GM12878 (cell line): ENCODE measurements around the gene ZSWIM9. TPM values are rescaled to one million over a fixed set of nuclear protein-coding genes. Genes with fewer than 3 reads are reported as not detected.
A peak's percentile ranks its signal among the peaks of the same experiment; 100 is the strongest.

Experiments used
- BMI1 ChIP-seq: fragments of 450-650 bp; IDR thresholded peaks from 2 replicates; pipeline ENCODE4 v1.6.1; 2016; ENCODE audit warnings: mild to moderate bottlenecking, moderate library complexity, borderline replicate concordance
- CHD2 ChIP-seq: IDR thresholded peaks from 2 replicates; pipeline ENCODE4 v1.6.1; 2011; ENCODE audit warnings: low read depth, low read length, improper control_type of control experiment, borderline replicate concordance
- CREM ChIP-seq: IDR thresholded peaks from 2 replicates; pipeline ENCODE4 v1.6.1; 2014; ENCODE audit warnings: antibody characterized with exemption, low read depth
- EP300 ChIP-seq, 2 experiments: fragments of 150-350 bp in 1 of 2; IDR thresholded peaks; 2 replicates each; pipeline ENCODE4 v1.6.1; 2011 to 2012; ENCODE audit warnings: low read depth in 2 of 2, low read length in 2 of 2, borderline replicate concordance in 1 of 2, improper control_type of control experiment in 1 of 2, inconsistent platforms in 1 of 2; ENCODE audit not compliant: control insufficient read depth in 1 of 2
- FOS ChIP-seq: IDR thresholded peaks from 3 replicates; pipeline ENCODE4 v1.6.1; 2011; ENCODE audit warnings: borderline replicate concordance; ENCODE audit not compliant: insufficient read length; ENCODE audit errors: extremely low read depth
- NFIC ChIP-seq: IDR thresholded peaks from 2 replicates; pipeline ENCODE4 v1.6.1; 2012; ENCODE audit warnings: low read depth, mild to moderate bottlenecking, inconsistent platforms, low read length, moderate library complexity
- NFXL1 ChIP-seq: fragments of 450-650 bp; IDR thresholded peaks from 2 replicates; pipeline ENCODE4 v1.6.1; 2017; ENCODE audit warnings: antibody characterized with exemption, mild to moderate bottlenecking, borderline replicate concordance
- PAX8 ChIP-seq: fragments of 450-650 bp; IDR thresholded peaks from 2 replicates; pipeline ENCODE4 v1.6.1; 2017; ENCODE audit warnings: mild to moderate bottlenecking, moderate library complexity
- SREBF2 ChIP-seq: IDR thresholded peaks from 2 replicates; pipeline ENCODE4 v1.6.1; 2012; ENCODE audit warnings: mild to moderate bottlenecking, low read length
- polyA plus RNA-seq, 11 experiments: library from polyadenylated mRNA; depleted of rRNA in 4 of 11; unstranded in 6 of 11; stranded (reverse) in 5 of 11; fragments of >200 nt; fragmentation: Nextera tagmentation in 4 of 11; fragmentation: Illumina TruSeq in 1 of 11; extraction: Ambion mirVana in 4 of 11; extraction: Trizol in 1 of 11; gene quantifications; 1 replicate in 1 of 11; 2 replicates in 10 of 11; pipeline versions ENCODE4 v1.2.1 to v1.2.3, GENCODE V29; 2011 to 2016; ENCODE audit warnings: inconsistent platforms in 2 of 11, missing spikeins in 2 of 11, low read depth in 1 of 11
- total RNA-seq, 4 experiments: library from RNA; depleted of rRNA in 3 of 4; stranded (reverse); fragments of >200 nt in 3 of 4; fragmentation: Illumina TruSeq in 1 of 4; extraction: Trizol in 1 of 4; gene quantifications; 2 replicates each; pipeline versions ENCODE4 v1.2.1 to v1.2.3, GENCODE V29; 2013 to 2021
- TF ChIP-seq, protein P1 (sequence below): fragments of 450-650 bp; IDR thresholded peaks from 2 replicates; pipeline ENCODE4 v1.6.1; 2016; ENCODE audit warnings: mild to moderate bottlenecking, moderate library complexity, borderline replicate concordance
- TF ChIP-seq, protein P2 (sequence below): fragments of 450-650 bp; IDR thresholded peaks from 2 replicates; pipeline ENCODE4 v1.6.1; 2017; ENCODE audit warnings: mild to moderate bottlenecking
- TF ChIP-seq, protein P3 (sequence below): fragments of 450-650 bp; IDR thresholded peaks from 2 replicates; pipeline ENCODE4 v1.6.1; 2018; ENCODE audit warnings: mild to moderate bottlenecking, low read depth, moderate library complexity; ENCODE audit not compliant: partially characterized antibody
- TF ChIP-seq, protein P4 (sequence below): fragments of 450-650 bp; IDR thresholded peaks from 2 replicates; pipeline ENCODE4 v1.6.1; 2014; ENCODE audit warnings: mild to moderate bottlenecking
- TF ChIP-seq, protein P5 (sequence below): fragments of 450-650 bp; formaldehyde crosslinking; IDR thresholded peaks from 2 replicates; pipeline ENCODE4 v1.5.0; 2022; ENCODE audit warnings: mild to moderate bottlenecking, missing genetic modification characterization

Gene ZSWIM9
- total and polyA plus RNA-seq, 10 of the 15 experiments (the other 5 are each of a cell fraction or from before 2014, with no cell fraction given) = 0.29 to 6.2 (median 1.4) TPM; not detected in 1

DNA sequence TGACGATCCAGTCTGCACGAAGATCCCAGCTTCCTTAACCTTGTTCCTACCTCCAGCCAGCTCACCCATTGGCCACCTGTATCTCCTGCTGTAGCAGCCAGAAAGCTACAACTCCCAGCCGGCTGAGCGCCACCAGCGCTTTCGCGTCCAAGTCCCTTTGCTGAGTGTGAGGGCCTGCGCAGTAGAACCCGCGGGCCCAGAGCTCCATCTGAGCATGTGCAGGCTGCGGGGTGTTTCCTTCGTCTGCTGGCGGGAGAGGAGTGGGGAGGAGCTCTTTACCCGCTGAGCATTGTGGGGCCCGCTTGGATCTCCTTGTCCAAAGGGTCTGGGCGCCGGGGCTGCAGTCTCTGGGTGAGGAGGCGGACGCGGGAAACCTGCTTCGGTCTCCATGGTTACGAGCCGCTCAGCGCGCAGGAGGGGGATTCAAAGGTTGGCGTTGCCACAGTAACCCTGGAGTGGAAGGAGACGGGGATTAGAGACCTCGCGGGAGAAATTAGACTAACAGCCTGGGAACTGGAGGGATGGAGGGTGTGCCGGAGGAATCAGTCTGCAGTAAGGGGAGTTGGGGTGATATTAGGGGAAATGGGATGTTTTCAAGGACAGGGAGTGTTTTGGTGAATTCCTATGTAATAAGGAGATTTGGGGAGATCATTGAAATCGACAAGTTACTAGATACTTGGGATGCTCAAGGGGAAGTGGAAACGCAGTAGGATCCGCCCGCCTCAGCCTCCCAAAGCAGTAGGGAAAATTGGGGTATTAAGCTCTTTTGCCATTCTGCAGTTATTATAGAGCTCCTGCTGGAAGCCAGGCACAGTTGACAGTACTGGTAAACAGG lies 33.5 kb downstream of the ZSWIM9 start (continued):
- TF ChIP-seq, protein P1, sequence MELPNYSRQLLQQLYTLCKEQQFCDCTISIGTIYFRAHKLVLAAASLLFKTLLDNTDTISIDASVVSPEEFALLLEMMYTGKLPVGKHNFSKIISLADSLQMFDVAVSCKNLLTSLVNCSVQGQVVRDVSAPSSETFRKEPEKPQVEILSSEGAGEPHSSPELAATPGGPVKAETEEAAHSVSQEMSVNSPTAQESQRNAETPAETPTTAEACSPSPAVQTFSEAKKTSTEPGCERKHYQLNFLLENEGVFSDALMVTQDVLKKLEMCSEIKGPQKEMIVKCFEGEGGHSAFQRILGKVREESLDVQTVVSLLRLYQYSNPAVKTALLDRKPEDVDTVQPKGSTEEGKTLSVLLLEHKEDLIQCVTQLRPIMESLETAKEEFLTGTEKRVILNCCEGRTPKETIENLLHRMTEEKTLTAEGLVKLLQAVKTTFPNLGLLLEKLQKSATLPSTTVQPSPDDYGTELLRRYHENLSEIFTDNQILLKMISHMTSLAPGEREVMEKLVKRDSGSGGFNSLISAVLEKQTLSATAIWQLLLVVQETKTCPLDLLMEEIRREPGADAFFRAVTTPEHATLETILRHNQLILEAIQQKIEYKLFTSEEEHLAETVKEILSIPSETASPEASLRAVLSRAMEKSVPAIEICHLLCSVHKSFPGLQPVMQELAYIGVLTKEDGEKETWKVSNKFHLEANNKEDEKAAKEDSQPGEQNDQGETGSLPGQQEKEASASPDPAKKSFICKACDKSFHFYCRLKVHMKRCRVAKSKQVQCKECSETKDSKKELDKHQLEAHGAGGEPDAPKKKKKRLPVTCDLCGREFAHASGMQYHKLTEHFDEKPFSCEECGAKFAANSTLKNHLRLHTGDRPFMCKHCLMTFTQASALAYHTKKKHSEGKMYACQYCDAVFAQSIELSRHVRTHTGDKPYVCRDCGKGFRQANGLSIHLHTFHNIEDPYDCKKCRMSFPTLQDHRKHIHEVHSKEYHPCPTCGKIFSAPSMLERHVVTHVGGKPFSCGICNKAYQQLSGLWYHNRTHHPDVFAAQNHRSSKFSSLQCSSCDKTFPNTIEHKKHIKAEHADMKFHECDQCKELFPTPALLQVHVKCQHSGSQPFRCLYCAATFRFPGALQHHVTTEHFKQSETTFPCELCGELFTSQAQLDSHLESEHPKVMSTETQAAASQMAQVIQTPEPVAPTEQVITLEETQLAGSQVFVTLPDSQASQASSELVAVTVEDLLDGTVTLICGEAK = no peak
- TF ChIP-seq CREM (no peak; the same call in 1 of the 2 replicates), EP300 (IDR thresholded peaks at IDR 0.05; ENCODE audit: borderline replicate concordance in 1 of 2, control insufficient read depth in 1 of 2, low read depth in 2 of 2, low read length in 2 of 2) (no peak), CHD2 (peak; percentile 49; the same call in 1 of the 2 replicates), BMI1 (peak; percentile 94), NFXL1 (no peak), PAX8 (no peak), SREBF2 (no peak), NFIC (no peak; the same call in 1 of the 2 replicates), FOS (no peak)
- TF ChIP-seq, protein P2, sequence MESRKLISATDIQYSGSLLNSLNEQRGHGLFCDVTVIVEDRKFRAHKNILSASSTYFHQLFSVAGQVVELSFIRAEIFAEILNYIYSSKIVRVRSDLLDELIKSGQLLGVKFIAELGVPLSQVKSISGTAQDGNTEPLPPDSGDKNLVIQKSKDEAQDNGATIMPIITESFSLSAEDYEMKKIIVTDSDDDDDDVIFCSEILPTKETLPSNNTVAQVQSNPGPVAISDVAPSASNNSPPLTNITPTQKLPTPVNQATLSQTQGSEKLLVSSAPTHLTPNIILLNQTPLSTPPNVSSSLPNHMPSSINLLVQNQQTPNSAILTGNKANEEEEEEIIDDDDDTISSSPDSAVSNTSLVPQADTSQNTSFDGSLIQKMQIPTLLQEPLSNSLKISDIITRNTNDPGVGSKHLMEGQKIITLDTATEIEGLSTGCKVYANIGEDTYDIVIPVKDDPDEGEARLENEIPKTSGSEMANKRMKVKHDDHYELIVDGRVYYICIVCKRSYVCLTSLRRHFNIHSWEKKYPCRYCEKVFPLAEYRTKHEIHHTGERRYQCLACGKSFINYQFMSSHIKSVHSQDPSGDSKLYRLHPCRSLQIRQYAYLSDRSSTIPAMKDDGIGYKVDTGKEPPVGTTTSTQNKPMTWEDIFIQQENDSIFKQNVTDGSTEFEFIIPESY = no peak
- TF ChIP-seq, protein P3, sequence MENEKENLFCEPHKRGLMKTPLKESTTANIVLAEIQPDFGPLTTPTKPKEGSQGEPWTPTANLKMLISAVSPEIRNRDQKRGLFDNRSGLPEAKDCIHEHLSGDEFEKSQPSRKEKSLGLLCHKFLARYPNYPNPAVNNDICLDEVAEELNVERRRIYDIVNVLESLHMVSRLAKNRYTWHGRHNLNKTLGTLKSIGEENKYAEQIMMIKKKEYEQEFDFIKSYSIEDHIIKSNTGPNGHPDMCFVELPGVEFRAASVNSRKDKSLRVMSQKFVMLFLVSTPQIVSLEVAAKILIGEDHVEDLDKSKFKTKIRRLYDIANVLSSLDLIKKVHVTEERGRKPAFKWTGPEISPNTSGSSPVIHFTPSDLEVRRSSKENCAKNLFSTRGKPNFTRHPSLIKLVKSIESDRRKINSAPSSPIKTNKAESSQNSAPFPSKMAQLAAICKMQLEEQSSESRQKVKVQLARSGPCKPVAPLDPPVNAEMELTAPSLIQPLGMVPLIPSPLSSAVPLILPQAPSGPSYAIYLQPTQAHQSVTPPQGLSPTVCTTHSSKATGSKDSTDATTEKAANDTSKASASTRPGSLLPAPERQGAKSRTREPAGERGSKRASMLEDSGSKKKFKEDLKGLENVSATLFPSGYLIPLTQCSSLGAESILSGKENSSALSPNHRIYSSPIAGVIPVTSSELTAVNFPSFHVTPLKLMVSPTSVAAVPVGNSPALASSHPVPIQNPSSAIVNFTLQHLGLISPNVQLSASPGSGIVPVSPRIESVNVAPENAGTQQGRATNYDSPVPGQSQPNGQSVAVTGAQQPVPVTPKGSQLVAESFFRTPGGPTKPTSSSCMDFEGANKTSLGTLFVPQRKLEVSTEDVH = peak; percentile 91
- TF ChIP-seq, protein P4, sequence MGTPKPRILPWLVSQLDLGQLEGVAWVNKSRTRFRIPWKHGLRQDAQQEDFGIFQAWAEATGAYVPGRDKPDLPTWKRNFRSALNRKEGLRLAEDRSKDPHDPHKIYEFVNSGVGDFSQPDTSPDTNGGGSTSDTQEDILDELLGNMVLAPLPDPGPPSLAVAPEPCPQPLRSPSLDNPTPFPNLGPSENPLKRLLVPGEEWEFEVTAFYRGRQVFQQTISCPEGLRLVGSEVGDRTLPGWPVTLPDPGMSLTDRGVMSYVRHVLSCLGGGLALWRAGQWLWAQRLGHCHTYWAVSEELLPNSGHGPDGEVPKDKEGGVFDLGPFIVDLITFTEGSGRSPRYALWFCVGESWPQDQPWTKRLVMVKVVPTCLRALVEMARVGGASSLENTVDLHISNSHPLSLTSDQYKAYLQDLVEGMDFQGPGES = no peak
- TF ChIP-seq, protein P5, sequence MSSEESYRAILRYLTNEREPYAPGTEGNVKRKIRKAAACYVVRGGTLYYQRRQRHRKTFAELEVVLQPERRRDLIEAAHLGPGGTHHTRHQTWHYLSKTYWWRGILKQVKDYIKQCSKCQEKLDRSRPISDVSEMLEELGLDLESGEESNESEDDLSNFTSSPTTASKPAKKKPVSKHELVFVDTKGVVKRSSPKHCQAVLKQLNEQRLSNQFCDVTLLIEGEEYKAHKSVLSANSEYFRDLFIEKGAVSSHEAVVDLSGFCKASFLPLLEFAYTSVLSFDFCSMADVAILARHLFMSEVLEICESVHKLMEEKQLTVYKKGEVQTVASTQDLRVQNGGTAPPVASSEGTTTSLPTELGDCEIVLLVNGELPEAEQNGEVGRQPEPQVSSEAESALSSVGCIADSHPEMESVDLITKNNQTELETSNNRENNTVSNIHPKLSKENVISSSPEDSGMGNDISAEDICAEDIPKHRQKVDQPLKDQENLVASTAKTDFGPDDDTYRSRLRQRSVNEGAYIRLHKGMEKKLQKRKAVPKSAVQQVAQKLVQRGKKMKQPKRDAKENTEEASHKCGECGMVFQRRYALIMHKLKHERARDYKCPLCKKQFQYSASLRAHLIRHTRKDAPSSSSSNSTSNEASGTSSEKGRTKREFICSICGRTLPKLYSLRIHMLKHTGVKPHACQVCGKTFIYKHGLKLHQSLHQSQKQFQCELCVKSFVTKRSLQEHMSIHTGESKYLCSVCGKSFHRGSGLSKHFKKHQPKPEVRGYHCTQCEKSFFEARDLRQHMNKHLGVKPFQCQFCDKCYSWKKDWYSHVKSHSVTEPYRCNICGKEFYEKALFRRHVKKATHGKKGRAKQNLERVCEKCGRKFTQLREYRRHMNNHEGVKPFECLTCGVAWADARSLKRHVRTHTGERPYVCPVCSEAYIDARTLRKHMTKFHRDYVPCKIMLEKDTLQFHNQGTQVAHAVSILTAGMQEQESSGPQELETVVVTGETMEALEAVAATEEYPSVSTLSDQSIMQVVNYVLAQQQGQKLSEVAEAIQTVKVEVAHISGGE (CRISPR knock-in tag) = no peak
